Tibial nerve (tissue), 4 donors: Measurements from ENCODE around the gene SDE2. TPM values are rescaled to one million over a fixed set of nuclear protein-coding genes. Genes with fewer than 3 reads are reported as not detected.
"Not testable (repeated sequence)": the region's sequence is repeated elsewhere in the genome, so short reads cannot be mapped to it uniquely, and the experiment has no call there.

Experiments used
- DNase-seq, 2 donors: peaks; one replicate each; pipeline ENCODE4 v3.0.0-alpha.2; 2019; ENCODE audit warnings: low spot score in 2 of 2
- H3K27ac ChIP-seq, 4 donors: fragments of 200-600 bp; sonication (generic) in 3 of 4; one replicate each; pipeline ENCODE4 v1.5.1; 2017 to 2019; ENCODE audit warnings: mild to moderate bottlenecking in 1 of 4
- H3K27me3 ChIP-seq, 2 donors: fragments of 200-600 bp; sonication (generic) in 1 of 2; one replicate each; pipeline versions ENCODE4 v1.5.1 to v1.6.0; 2017 to 2019
- H3K36me3 ChIP-seq, 3 donors: fragments of 200-600 bp; sonication (generic); one replicate each; pipeline ENCODE4 v1.5.1; 2018 to 2019
- H3K4me1 ChIP-seq, 4 donors: fragments of 200-600 bp; sonication (generic) in 3 of 4; one replicate each; pipeline ENCODE4 v1.5.1; 2017 to 2019
- H3K4me3 ChIP-seq, 4 donors: fragments of 200-600 bp; sonication (generic) in 3 of 4; one replicate each; pipeline ENCODE4 v1.5.1; 2017 to 2019; ENCODE audit warnings: mild to moderate bottlenecking in 1 of 4, moderate library complexity in 1 of 4
- H3K9me3 ChIP-seq, 4 donors: fragments of 200-600 bp; sonication (generic) in 3 of 4; one replicate each; pipeline ENCODE4 v1.5.1; 2017 to 2019
- CTCF ChIP-seq, 5 experiments: fragments of 200-600 bp in 3 of 5; fragments of 450-650 bp in 2 of 5; sonication (generic) in 3 of 5; IDR thresholded peaks; one replicate each; pipeline ENCODE4 v1.5.1; 2016 to 2019; ENCODE audit warnings: antibody characterized with exemption in 5 of 5, mild to moderate bottlenecking in 3 of 5, moderate library complexity in 2 of 5
- EP300 ChIP-seq, 2 donors: sonication (generic); formaldehyde crosslinking; IDR thresholded peaks; one replicate each; pipeline ENCODE4 v1.6.1; 2017; ENCODE audit warnings: antibody characterized with exemption in 2 of 2, mild to moderate bottlenecking in 1 of 2
- POLR2A ChIP-seq, 2 donors: fragments of 450-650 bp; IDR thresholded peaks; one replicate each; pipeline ENCODE4 v1.6.1; 2017; ENCODE audit warnings: antibody characterized with exemption in 2 of 2, mild to moderate bottlenecking in 2 of 2, moderate library complexity in 2 of 2
- WGBS, 2 donors: methylation state at CpG; one replicate each; pipeline ENCODE4 v1.1.5; 2018; 5-methylcytosine and 5-hydroxymethylcytosine counted together
- total RNA-seq, 4 donors: library from RNA; depleted of rRNA; stranded (reverse); fragments of >200 nt; gene quantifications; one replicate each; pipeline ENCODE4 v1.1.0, GENCODE V29; 2016

Gene SDE2
- total RNA-seq, 4 donors from 2014 or later = 15.0 to 27.5 (median 23.7) TPM

- Histone ChIP-seq H3K4me3 (no peak overlapping the region), H3K27me3 (no peaks in the 10 kb centered on the region), H3K36me3 (no peaks in the 10 kb centered on the region), H3K4me1 (no peaks in the 10 kb centered on the region), H3K9me3 (no peaks in the 10 kb centered on the region), H3K27ac (no peak overlapping the region)
- WGBS, 2 donors = 23 to 45% methylated on average over 2 of the region's 2 CpGs
- TF ChIP-seq POLR2A (IDR thresholded peaks at IDR 0.05) = no peak
- TF ChIP-seq CTCF (IDR thresholded peaks at IDR 0.05) = no peak
- no peak for TF ChIP-seq EP300 (IDR thresholded peaks at IDR 0.05)
- no peak for DNase-seq
These were observed 22.7 kb upstream of the SDE2 start for GRCh38 chr1:226021801-226022200.

GRCh38 chr1:226021401-226021800 is 22.3 kb upstream of the SDE2 start:
- no peaks in the 10 kb centered on the region for H3K4me1 ChIP-seq
- no peaks in the 10 kb centered on the region for H3K36me3 ChIP-seq
- DNase-seq = no peak
- TF ChIP-seq CTCF (IDR thresholded peaks at IDR 0.05) (no peak), EP300 (IDR thresholded peaks at IDR 0.05) (no peak)
- no peak overlapping the region for H3K27ac ChIP-seq
- no peaks in the 10 kb centered on the region for H3K9me3 ChIP-seq
- WGBS, 2 donors = 27 to 44% methylated on average over 3 of the region's 3 CpGs
- H3K4me3 ChIP-seq = no peak overlapping the region
- no peaks in the 10 kb centered on the region for H3K27me3 ChIP-seq

DNA sequence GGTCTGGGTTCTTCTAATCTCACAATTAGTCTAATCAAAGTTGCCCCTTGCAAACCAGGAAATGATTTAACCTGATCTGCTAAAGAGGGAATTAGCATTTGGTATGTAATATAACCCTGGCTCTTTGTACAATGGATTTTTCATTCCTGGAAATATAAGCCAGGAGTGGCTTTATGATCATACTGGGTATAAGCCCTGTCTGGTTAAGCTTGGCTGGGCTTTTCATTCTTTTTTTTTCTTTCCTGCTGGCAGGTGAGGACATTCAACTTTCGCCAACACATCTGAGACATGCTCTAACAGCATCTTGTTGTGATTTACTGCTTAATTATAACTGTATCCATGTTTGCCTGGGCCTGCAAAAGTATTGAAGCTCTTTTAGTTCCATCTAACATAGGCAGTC is 20.4 kb upstream of the SDE2 start:
- no peak for TF ChIP-seq POLR2A (IDR thresholded peaks at IDR 0.05)
- no peak for TF ChIP-seq CTCF (IDR thresholded peaks at IDR 0.05)
- no peak for TF ChIP-seq EP300 (IDR thresholded peaks at IDR 0.05)
- 93 to 95% methylated on average over 1 of the region's 1 CpG for WGBS, 2 donors
- no peaks in the 10 kb centered on the region for H3K9me3 ChIP-seq
- no peak for DNase-seq
- H3K27me3 ChIP-seq = no peaks in the 10 kb centered on the region
- no peak overlapping the region for H3K27ac ChIP-seq
- H3K4me3 ChIP-seq = no peak overlapping the region
- H3K4me1 ChIP-seq = no peaks in the 10 kb centered on the region
- no peaks in the 10 kb centered on the region for H3K36me3 ChIP-seq

DNA sequence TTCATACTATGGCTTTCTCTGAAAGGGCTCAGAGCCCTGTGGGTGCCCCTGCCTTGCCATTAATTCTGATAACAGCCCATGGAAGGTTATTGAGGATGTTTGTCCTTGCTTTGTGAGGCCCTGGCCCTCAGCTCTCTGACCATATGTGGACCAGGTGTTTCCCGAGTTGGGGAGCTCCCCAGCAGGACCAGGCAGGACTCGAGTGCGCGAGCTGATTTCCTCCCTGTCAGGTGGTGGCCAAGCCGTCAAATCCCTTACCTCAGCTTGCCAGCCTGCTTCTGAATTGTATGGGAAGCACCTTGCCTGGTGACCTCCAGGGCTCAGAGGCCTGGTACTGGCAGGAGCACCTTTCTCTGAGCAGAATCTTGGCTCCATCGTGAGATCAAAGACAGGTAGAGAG is 17.9 kb upstream of the SDE2 start:
- 50 to 64% methylated on average over 6 of the region's 6 CpGs for WGBS, 2 donors
- H3K36me3 ChIP-seq = no peaks in the 10 kb centered on the region
- no peak overlapping the region for H3K4me3 ChIP-seq
- TF ChIP-seq CTCF (IDR thresholded peaks at IDR 0.05) = no peak
- no peaks in the 10 kb centered on the region for H3K4me1 ChIP-seq
- DNase-seq = no peak
- H3K27ac ChIP-seq = no peak overlapping the region
- no peaks in the 10 kb centered on the region for H3K27me3 ChIP-seq
- H3K9me3 ChIP-seq = no peaks in the 10 kb centered on the region

- 90 to 91% methylated on average over 5 of the region's 5 CpGs for WGBS, 2 donors
- Histone ChIP-seq H3K27me3 (no peaks in the 10 kb centered on the region), H3K36me3 (no peaks in the 10 kb centered on the region), H3K4me3 (no peak overlapping the region), H3K27ac (no peak overlapping the region), H3K9me3 (no peaks in the 10 kb centered on the region), H3K4me1 (no peaks in the 10 kb centered on the region)
- no peak for DNase-seq
- no peak for TF ChIP-seq CTCF (IDR thresholded peaks at IDR 0.05)
- TF ChIP-seq POLR2A (IDR thresholded peaks at IDR 0.05) = no peak
- TF ChIP-seq EP300 (IDR thresholded peaks at IDR 0.05) = no peak
These were observed 10.5 kb upstream of the SDE2 start for GRCh38 chr1:226009650-226010044.

DNA sequence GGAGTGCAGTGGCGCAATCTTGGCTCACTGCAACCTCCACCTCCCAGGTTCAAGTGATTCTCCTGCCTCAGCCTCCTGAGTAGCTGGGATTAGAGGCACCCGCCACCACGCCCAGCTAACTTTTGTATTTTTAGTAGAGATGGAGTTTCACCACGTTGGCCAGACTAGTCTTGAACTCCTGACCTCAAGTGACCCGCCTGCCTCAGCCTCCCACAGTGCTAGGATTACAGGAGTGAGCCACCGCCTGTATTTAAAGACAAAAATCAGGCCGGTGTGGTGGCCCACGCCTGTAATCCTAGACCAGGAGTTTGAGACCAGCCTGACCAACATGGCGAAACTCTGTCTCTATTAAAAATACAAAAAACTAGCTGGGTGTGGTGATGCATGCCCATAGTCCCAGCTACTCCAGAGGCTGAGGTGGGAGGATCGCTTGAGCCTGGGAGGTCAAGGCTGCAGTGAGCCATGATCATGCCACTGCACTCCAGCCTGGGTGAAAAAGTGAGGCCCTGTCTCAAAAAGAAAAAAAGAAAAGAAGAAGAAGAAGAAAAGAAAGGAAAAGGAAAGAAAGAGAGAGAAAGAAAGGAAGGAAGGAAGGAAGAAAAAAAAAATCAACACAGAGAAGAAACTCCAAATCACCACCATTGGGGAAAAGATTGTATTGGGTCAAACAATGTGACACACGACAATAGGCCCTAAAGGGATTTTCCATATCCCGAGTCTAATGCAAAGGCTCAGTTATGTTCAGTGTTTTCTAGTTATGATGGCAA is 8.2 kb upstream of the SDE2 start:
- H3K4me3 ChIP-seq, H3K4me1 ChIP-seq, H3K27ac ChIP-seq, H3K36me3 ChIP-seq, H3K27me3 ChIP-seq, H3K9me3 ChIP-seq, DNase-seq: not testable (repeated sequence)
- WGBS, 2 donors = 87 to 88% methylated on average over 12 of the region's 12 CpGs
